HG02943 (cell line): Measurements from ENCODE around the gene GADD45A.
A peak's percentile ranks its signal among the peaks of the same experiment; 100 is the strongest.
"Not testable (repeated sequence)": the region's sequence is repeated elsewhere in the genome, so short reads cannot be mapped to it uniquely, and the experiment has no call there.

ENCODE experiments used
- ATAC-seq: cut with Tn5 transposase; IDR thresholded peaks from one replicate; pipeline ENCODE4 v1.9.1; 2021; ENCODE audit warnings: mild to moderate bottlenecking, low read depth, moderate library complexity; ENCODE audit not compliant: unreplicated experiment

The GADD45A gene

DNA sequence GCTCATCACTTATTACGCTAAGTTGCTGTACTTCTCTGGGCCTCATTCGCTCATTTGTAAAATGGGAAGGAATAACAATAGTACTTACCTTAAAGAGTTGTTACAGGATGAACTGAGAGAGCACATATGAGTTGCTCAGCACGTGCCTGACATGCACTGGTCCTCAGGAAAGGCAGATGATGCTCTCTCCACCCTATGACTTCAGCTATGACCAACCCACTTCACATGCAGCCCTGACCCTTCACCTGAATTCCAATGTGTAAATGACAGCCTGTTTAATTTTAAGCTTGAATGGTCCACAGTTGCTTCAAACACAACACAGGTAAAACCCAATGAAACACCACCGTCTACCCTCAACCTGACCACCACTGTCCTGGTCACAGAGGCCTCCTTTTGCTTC is 32.9 kb downstream of the GADD45A start:
- no peak for ATAC-seq

DNA sequence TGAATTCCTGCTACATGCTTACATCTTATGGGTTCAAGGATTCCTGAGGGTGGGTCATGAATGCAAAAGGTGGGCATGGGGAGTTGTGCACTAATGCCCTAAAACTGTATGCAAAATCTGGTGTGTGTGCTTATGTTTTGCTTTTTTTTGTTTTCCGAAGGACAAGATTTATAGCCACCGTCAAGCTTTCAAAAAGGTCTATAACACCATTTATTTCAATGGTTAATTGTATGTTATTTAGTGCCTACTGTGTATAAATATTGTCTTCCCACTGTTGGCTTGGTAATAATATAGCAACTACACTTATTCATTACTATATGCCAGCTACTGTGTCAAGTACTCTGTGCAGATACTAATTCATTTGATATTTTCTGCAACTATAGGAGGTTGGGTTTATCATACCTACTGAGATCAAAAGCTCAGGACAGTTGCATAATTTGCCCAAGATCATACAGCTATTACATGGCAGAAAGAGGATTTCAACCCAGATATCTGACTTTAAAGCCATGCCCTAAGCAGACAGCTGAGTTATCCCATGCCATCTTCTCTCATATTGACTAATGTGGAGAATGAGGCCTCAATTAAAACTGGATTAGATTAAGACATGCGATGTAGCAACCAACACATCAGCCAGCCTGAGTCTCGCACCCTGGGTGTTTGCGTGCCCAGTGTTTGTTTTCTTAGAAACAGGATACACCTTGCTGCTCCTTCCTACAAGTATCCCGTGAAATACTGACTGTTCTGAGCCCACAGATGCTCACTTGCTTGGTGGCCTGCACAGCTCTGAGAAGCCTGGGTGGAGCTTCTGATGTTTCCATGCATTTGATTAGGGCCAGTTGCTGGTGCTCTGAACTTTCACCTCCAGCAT is 34.6 kb downstream of the GADD45A start:
- ATAC-seq = no peak

DNA sequence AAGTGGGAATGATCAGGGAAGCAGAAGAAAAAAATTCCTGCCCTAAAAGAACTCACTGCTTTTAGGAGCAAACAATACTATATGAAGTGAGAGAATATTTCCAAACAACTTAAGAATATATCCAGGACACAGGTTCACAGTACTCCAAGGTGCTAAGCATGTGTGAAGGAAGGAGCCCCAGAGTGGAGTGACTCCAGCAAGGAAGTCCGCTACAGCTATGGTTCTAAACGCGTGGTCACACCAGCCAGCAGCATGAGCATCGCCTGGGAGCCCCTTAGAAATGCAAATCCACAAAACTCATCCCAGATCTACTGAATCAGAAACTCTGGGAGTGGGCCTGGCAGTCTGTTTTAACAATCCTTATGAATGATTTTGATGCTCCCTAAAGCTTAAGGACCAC is 36.1 kb downstream of the GADD45A start:
- no peak for ATAC-seq

DNA sequence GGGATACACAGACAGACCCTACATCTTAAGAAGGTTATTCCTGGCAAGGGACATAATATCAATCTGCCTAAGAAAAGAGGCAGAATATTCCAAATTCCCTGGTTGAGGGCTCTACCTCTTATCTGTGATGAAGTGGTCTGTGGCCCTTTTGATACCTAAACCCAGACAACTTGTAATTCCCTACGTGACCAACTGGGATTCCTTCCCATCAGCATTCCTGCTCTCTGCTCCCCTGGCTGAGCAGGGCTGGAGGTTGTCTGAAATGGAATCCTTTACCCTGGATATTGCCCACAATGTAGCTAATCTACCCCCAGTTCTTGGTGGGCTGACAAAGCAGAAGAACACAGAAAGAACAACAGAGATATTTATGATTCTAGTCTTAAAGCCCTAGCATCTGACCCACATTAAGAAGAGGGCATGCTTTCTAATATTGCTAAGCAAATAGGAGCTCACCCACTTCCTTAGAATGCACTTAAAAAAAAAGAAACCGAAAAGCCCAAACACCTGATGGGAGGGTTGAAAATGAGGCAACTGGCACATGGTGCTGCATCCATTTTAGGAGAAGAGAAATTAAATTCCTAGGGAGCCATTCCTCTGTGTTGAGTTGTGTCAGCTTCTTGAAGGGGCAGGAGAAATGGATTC is 36.8 kb downstream of the GADD45A start:
- no peak for ATAC-seq

DNA sequence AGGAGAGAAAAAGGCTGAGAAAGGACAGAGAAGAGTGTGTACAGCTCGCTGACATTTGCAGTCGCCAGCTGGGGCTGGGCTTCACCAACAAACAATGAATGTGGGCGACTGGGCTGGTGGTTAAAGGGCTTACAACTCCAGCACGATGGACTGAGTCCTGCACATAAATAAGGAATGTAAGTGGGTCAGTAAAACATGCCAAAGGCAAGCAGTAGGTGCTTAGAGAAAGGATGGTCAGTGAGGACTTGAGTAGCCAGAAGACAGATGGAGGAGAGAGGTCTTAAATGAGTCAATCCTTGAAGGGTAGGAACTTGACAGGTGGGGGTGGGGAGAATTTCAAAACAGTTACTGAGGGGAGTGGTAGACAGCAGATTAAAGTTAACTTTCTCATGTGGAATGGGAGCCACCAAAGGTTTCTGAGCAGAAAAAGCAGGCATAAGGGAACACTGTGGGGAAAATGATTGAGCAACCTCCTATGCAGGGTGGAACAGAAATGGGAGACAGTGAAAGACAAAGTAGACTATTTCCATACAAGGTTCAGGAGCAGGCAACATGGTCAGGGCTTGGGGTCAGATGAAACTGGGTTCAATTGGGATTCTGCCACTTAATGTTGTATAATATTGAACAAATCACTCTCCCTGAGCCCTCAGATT is 37.4 kb downstream of the GADD45A start:
- ATAC-seq = no peak

DNA sequence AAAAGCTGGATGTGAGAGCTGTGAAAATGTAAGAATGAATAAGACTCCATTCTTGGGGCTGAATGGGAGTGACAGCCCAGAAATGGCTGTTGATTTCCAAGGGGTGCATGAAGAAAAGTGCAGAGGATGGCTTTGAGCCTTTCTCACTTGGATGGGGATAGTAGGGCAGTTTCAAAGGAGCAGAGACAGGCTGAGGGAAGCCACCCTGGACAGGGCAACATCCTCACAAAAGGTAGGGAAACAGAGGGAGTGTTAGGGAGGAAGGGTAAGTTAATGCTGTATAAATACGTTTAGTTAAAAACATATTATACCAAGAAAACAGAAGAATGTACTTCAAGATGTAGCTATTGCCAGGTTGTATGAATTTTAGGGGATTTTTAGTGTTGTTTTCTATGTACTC is 38.1 kb downstream of the GADD45A start:
- no peak for ATAC-seq

DNA sequence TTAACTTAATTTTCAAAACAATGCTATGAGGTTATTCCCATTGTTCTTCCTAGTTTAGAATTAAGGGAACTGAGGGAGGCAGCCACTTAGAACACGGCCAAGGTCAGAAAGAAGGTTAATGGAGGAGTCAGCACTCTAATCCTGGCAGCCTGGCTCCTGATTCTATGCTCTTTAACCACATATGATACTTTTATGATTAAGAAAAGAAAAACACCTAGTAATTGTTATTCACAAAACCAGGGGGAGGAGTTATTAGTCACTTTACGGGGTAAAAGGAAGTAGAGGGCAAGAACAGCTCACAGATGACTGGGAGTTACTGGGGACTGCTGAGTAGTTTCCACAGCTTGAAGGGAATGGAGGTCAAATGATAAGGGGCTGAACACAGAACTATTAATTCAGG is 38.6 kb downstream of the GADD45A start:
- ATAC-seq = no peak

DNA sequence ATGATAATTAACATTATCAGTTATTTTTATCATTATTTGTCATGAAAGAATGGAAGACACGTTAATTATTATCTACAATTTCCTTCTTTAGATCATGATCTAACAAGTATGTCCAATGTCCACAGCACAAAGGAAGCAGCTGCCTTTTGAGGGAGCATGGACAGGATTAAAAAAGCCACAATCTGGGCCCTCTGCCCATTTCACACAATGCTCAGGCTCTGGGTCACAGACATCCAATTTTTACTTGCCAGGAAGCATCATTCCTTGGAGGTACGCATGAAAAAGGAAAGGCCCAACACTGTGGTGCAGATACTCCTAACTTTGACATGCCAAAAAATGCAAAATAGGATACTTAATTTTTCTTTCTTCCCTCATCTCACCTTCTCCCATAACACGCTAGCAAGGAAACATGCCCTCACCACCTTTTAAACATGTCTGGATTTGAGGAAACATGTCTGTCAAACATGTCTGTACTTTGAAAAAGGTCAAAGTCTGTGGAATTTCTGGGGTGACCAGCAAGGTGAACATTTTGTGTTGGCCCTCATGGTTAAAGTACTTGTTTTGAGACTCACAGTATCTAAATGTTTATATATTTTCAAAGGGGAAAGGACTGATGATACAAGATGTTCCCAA is 40.0 kb downstream of the GADD45A start:
- ATAC-seq = no peak

DNA sequence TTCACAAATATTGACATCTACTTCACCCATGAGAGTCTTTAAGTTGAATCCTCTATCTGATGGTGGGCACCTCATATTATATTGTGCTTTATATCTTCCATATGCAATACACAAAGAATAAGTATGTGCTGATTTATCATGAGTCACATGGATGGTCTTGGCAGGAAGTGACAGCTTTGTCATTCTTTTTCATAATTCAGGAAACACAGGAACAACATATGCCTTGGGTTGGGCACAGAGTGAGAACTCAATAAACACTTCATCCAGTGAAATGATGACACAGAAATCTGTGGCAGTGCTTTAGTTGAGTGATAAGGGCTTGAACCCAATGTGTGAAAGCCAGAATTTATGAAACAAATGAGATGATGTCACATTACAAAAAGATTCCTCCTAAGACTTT is 41.2 kb downstream of the GADD45A start:
- no peak for ATAC-seq

DNA sequence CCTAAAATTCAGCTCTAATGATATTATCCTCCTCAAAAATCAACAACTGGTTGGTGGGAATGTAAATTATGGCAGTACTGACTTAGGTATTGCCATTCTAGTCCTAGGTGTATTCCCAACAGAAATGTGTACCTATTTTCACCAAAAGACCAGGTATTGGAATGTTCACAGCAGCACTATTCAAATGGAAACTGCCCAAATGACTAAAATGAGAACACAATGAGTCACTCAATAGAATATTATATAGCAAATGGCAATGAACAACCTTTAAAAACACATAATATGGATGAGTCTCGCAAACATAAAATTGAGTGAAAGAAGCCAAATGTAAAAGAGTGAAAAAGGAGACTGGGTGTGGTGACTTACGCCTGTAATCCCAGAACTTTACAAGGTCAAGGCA is 44.9 kb downstream of the GADD45A start:
- ATAC-seq = no peak

DNA sequence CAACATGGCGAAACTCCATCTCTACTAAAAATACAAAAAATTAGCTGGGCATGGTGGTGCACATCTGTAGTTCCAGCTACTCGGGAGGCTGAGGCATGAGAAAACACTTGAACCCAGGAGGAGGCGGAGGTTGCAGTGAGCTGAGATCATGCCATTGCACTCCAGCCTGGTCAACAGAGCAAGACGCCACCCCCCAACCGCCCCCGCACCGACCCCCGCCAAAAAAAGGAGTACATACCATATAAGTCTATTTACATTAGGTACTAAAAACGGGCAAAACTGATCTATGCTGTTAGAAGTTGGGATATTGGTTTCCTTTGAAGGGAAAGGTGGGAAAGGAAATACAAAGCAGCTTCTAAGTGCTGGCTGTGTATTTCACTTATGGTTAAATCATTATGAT is 45.3 kb downstream of the GADD45A start:
- not testable (repeated sequence) for ATAC-seq

DNA sequence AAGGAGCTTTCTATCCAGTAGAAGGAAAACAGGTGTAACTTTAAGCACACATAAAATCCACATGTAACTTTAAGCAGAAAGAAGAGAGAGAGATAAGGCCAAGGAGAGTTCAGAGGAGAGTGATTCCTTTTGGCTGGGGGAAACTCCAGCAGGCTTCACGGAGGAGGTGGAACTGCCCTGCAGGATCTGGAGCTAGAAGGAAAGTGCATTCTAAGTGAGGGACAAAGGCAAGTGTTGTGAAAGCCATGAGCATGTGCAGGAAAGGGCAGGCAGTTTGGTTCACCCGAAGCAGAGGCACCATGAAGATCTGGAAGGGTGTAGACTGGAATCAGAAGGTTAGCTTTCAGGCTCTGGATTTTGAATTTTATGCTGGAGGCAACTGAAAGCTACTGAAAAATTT is 46.3 kb downstream of the GADD45A start:
- ATAC-seq = no peak

DNA sequence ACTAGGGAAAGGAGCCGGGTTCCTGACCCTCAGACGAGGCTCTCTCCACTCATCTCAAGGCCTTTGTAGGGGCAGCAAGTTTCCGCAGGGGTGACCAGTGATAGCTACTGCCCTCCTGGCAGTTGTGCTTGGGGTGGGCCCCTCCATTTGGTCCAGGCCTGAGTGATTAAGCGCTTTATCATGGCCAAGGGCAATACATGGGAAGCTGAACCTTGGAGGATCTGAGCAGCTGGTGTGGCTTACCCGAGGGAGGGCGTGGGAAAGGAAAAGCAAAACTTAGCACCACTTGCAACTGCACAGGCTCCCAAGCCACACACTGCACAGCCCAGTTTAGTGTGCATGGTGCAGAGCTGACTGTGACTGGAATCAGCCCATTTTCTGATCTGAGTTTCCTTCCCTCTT is 47.8 kb downstream of the GADD45A start:
- ATAC-seq = peak; percentile 34

DNA sequence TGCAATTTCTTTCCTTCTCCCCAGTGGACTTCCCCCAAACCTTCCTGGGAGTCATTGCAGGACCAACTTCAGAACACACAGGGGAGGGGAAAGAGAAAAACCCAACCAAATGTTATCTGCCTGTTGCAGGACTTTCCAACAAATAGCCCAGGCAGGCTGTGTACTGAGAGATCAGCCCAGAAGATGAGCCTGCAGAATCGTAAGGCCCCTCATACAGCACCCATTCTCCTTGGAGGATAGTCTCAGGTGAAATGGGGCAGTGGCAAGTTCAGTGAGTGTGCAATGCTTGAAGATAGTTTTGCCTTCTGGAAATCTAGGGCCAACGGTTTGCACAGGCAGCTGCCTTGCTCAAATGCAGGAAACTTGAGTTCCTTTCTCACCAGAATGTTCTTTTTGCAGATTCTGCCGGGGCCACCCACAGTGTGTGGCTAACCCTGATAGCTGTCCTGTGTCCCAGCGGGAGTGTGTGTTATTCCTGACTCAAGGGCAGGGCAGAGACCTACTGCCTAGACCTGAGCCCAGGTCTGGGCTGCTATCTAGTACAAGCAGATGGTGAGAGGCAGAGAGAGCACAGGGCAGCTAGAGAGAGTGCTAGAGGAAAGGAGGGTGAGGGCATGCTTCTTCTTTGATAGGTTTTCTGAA is 48.8 kb downstream of the GADD45A start:
- no peak for ATAC-seq

DNA sequence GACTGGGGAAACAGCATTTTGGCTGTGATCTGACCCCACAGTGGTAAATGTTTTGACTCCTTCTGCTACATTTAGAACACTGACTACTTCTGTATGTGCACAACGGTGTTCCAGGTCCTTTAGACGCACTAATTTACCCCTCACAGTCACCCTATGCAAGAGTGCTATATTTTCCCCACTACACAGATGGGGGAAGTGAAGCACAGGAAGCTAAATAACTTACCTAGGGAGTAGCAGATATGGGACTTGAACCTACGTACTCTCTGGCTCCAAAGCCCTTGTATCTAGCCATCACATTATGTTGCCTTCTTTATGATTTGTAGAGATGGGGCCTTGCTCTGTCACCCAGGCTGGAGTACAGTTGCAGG is 49.3 kb downstream of the GADD45A start:
- ATAC-seq = no peak

DNA sequence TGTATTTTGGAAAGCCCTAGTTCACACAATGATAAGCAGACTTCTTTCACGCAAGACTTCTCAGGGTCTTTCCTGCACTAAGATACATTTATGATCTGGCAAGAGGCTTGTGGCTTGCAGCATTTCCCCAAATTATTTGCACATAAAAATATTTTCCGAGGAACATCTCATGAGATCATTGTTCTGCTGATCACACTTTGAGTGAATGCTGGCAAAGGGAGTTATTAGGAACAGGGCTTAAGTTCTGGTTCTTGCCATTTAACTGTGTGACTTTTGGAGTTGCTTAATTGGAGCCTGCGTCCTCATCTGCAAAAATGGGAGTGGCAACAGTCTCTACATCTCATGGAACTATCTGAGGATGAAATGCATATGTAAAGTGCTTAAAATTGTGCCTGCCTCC is 50.2 kb downstream of the GADD45A start:
- ATAC-seq = no peak

DNA sequence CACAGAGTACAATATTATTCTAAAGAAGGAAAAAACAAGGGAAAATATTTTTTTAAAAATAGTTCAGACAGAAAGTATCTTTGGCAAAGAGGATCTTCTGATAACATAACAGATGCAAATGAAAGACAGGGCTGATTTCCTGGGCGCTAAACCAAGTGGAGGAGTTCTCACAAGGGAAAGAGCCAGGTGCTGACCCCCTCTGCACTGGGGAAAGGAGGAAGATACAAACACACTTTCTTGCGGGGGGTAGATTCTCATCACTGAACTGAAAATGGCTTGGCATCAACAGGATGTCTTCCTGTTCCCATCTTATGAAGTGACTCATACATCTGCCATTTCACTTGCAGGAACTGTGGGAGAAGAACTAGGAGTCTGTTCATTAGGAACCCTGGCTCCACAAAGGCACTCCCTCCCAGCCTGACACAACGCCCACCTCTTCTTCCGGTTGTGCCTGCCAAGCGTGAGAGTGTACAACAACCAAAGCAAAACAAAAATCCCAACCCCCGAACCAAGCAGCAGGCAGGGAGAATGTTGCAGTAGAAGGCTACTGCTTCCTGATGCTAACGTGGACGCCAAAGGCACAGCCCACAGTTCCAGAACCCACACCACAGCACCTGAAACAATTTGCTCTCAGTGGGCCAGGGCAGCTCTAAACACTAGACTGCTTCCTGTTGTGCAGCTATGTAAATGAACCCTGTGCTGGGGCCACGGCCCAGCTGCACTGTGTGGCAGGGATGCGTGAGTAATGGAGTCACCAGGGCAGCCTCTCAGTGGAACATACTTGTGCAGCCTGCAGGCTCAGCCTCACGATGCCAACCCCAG is 51.0 kb downstream of the GADD45A start:
- ATAC-seq = peak; percentile 97

DNA sequence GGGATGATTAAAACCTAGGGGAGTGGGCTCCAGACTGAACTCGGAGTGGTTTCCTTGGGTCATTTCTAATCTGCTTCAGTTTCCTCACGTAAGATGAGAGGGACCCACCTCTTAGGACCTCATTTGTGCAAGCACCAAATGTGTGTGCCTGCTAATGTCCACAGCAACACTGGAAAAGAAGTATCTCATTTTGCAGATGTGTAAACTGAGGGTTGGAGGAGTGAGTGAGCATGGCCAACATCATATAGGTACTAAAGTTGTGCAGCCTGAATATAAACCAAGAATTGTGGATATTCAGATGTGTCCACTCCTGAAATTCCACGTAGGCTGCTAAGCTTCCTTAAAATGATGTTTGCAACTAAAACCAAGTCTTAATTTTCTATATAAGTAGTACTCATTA is 51.7 kb downstream of the GADD45A start:
- no peak for ATAC-seq

DNA sequence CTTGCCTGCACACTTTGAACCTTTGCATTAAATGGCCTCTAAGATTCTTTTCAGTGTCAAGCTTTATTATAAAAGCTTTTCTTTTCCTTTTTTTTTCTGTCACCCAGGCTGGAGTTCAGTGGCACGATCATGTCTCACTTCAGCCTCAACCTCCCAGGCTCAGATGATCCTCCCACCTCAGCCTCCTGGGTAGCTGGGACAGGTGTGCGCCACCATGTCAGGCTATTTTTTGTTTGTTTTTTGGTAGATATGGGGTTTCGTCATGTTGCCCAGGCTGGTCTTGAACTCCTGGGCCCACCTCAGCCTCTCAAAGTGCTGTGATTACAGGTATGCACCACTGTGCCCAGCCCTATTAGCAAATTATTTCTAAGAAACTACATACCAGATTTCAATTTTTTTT is 52.9 kb downstream of the GADD45A start:
- ATAC-seq = no peak
